ENCODE measurements around the gene OR2B6. TPM values are rescaled to one million over a fixed set of nuclear protein-coding genes. Genes with fewer than 3 reads are reported as not detected.
A peak's percentile ranks its signal among the peaks of the same experiment; 100 is the strongest.

The OR2B6 gene
- total RNA-seq, 1 donor from 2014 or later = not detected

DNA sequence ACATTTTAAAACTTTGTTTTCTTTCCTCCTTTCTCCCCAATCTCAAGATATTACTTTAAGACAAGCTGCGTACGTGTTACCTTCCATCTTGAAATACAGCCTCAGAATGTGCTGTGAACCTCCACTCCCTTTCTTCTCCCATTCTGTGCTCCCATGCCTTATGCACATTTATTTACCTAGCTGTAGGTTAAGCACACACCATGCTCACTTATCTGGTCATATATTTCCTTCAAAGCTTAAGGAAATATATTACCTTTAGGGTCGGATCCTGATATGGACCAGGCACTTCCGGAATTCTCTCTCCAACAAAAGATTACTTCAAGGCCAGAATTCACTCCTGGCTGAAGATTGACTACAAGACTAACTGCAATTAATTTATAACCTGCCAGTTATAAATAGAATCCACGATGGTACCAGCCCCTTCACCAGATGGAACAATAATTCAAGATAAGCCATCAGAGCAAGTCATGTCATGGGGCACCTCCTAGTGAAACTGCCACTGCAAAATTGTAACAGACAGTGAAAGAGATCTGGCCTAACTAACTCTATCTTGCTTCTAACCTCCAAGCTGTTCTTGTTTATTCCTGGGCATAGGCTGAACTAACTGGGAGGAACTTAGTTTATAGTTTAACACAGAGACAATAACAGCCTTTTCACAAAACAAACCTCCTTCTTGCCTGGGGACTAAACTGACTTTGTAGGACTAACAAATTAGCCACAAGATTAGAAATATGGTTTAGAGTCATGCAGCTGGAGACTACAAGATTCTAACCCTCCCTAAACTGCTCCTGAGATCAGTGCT, 47.5 kb downstream of the OR2B6 start:
- H3K27me3 Mint-ChIP-seq (ENCODE audit: low read depth) = peaks cover 1% of the 10 kb centered on the region
- H3K36me3 Mint-ChIP-seq = no peaks in the 10 kb centered on the region
- H3K4me3 Mint-ChIP-seq = no peak overlapping the region
- no peaks in the 10 kb centered on the region for H3K9me3 Mint-ChIP-seq
- TF ChIP-seq, protein P1, sequence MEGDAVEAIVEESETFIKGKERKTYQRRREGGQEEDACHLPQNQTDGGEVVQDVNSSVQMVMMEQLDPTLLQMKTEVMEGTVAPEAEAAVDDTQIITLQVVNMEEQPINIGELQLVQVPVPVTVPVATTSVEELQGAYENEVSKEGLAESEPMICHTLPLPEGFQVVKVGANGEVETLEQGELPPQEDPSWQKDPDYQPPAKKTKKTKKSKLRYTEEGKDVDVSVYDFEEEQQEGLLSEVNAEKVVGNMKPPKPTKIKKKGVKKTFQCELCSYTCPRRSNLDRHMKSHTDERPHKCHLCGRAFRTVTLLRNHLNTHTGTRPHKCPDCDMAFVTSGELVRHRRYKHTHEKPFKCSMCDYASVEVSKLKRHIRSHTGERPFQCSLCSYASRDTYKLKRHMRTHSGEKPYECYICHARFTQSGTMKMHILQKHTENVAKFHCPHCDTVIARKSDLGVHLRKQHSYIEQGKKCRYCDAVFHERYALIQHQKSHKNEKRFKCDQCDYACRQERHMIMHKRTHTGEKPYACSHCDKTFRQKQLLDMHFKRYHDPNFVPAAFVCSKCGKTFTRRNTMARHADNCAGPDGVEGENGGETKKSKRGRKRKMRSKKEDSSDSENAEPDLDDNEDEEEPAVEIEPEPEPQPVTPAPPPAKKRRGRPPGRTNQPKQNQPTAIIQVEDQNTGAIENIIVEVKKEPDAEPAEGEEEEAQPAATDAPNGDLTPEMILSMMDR (IDR thresholded peaks at IDR 0.05; ENCODE audit: unreplicated experiment) = no peak
- peaks cover 22% of the 10 kb centered on the region for H3K4me1 Mint-ChIP-seq
- peak overlapping the region; percentile 4 for H3K27ac Mint-ChIP-seq
- no peak for DNase-seq (ENCODE audit: low spot score in 2 of 2, unreplicated experiment in 2 of 2)

DNA sequence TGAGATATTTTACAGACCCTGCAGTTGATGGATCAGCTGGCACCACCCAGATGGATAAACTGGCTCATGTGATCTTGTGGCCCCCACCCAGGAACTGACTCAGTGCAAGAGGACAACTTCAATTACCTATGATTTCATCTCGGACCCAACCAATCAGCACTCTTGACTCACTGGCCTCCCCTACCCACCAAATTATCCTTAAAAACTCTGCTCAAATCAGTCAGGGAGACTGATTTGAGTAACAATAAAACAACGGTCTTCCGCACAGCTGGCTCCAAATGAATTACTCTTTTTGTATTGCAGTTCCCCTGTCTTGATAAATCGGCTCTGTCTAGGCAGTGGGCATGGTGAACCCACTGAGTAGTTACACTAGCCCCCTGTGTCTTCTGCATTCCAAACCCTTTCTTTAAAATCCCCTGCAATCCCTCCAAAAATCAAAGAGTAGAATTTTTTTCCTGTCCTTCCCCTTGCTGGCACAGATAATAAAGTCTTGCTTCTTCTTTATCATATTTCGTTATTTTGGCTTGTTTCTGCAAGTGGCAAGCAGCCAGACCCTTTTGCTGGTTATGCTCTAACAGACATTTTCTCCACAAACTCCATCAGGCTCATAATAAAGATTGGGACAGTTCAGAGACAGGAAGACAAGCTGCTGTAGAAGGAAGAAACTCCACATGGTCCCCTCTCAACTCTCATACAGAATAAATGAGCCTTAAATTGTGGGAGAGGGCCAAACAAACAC, 48.3 kb downstream of the OR2B6 start:
- DNase-seq (ENCODE audit: low spot score in 2 of 2, unreplicated experiment in 2 of 2) = no peak
- no peak overlapping the region for H3K4me3 Mint-ChIP-seq

GRCh38 chr6:28005975-28006374, 48.9 kb downstream of the OR2B6 start:
- H3K27ac Mint-ChIP-seq = no peak overlapping the region
- peaks cover 5% of the 10 kb centered on the region for H3K27me3 Mint-ChIP-seq (ENCODE audit: low read depth)
- H3K4me3 Mint-ChIP-seq = no peak overlapping the region
- H3K9me3 Mint-ChIP-seq = no peaks in the 10 kb centered on the region
- H3K36me3 Mint-ChIP-seq = no peaks in the 10 kb centered on the region
- no peak for DNase-seq (ENCODE audit: low spot score in 2 of 2, unreplicated experiment in 2 of 2)
- H3K4me1 Mint-ChIP-seq = peaks cover 20% of the 10 kb centered on the region
- TF ChIP-seq, protein P1 (IDR thresholded peaks at IDR 0.05; ENCODE audit: unreplicated experiment) = no peak

More for the DNA sequence above, 48.3 kb downstream of the OR2B6 start:
- peaks cover 4% of the 10 kb centered on the region for H3K27me3 Mint-ChIP-seq (ENCODE audit: low read depth)
- no peaks in the 10 kb centered on the region for H3K9me3 Mint-ChIP-seq
- H3K27ac Mint-ChIP-seq = peak overlapping the region; percentile 47
- TF ChIP-seq, protein P1 (IDR thresholded peaks at IDR 0.05; ENCODE audit: unreplicated experiment) = no peak
- H3K36me3 Mint-ChIP-seq = no peaks in the 10 kb centered on the region
- peaks cover 20% of the 10 kb centered on the region for H3K4me1 Mint-ChIP-seq

Other genes starting within 250 kb of the OR2B6 start
- not detected in 3 replicates for gene OR2B2, start 44.8 kb upstream of the OR2B6 start, total RNA-seq
- 3.7 to 4.6 TPM (median 4.0 TPM) in 3 replicates for gene ZNF165, start 123.3 kb downstream of the OR2B6 start, total RNA-seq
- gene ZSCAN16, start 167.4 kb downstream of the OR2B6 start, total RNA-seq = 9.1 to 11.7 TPM (median 11.3 TPM) in 3 replicates
- gene ZKSCAN8, start 184.6 kb downstream of the OR2B6 start, total RNA-seq = 51.7 to 53.1 TPM (median 52.8 TPM) in 3 replicates